Right lobe of liver (tissue), 4 donors: ENCODE data around the gene SPANXC.
"Not testable (repeated sequence)": the region's sequence is repeated elsewhere in the genome, so short reads cannot be mapped to it uniquely, and the experiment has no call there.

ENCODE experiments used
- POLR2A ChIP-seq: fragments of 450-650 bp; IDR thresholded peaks from one replicate; pipeline ENCODE4 v1.6.1; 2017; ENCODE audit warnings: antibody characterized with exemption, mild to moderate bottlenecking
- TF ChIP-seq, protein P1 (sequence below), 4 donors: fragments of 200-600 bp in 3 of 4; fragments of 450-650 bp in 1 of 4; IDR thresholded peaks; one replicate each; pipeline versions ENCODE4 v1.5.1 to v1.8.0; 2016 to 2022; ENCODE audit warnings: antibody characterized with exemption in 4 of 4, mild to moderate bottlenecking in 2 of 4
- donor health status: DM: no; HTN: no; CAD: no.
- donor health status: DM: no; HTN: no; CAD: no.
- donor health status: DM: no; HTN: yes; CAD: no.

DNA sequence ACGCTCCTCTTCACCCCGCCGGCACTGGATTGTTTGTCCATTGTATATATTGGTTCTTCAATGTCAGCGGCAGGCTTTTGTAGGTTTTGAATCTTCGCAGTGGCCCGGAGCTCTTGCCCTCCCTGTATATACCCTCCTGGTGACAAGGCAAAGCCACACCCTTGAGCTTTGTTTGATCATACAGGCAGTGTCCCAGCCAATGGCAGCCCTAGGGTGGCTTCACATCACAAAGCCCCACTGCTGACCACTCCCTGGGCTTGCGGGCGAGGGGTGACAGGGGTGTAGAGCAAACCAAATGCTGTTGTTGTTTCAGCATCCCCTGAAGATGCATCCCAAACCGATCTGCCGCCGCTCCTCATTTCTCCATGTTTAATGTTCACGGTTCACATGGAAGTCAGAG, at the start of gene SPANXC:
- TF ChIP-seq, protein P1, sequence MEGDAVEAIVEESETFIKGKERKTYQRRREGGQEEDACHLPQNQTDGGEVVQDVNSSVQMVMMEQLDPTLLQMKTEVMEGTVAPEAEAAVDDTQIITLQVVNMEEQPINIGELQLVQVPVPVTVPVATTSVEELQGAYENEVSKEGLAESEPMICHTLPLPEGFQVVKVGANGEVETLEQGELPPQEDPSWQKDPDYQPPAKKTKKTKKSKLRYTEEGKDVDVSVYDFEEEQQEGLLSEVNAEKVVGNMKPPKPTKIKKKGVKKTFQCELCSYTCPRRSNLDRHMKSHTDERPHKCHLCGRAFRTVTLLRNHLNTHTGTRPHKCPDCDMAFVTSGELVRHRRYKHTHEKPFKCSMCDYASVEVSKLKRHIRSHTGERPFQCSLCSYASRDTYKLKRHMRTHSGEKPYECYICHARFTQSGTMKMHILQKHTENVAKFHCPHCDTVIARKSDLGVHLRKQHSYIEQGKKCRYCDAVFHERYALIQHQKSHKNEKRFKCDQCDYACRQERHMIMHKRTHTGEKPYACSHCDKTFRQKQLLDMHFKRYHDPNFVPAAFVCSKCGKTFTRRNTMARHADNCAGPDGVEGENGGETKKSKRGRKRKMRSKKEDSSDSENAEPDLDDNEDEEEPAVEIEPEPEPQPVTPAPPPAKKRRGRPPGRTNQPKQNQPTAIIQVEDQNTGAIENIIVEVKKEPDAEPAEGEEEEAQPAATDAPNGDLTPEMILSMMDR (IDR thresholded peaks at IDR 0.05), result not testable (repeated sequence)
- not testable (repeated sequence) for TF ChIP-seq POLR2A
